Gastrocnemius medialis (tissue), 4 donors: ENCODE measurements around the gene MRTFA.

Source experiments
- POLR2A ChIP-seq, 2 donors: fragments of 450-650 bp; IDR thresholded peaks; one replicate each; pipeline ENCODE4 v1.6.1; 2017; ENCODE audit warnings: antibody characterized with exemption in 2 of 2, mild to moderate bottlenecking in 2 of 2, moderate library complexity in 2 of 2
- TF ChIP-seq, protein P1 (sequence below), 5 experiments: fragments of 450-650 bp in 3 of 5; fragments of 200-600 bp in 2 of 5; sonication (generic) in 2 of 5; IDR thresholded peaks in 4 of 5; conservative IDR thresholded peaks in 1 of 5; 1 replicate in 4 of 5; 2 replicates in 1 of 5; pipeline ENCODE4 v1.5.1; 2016 to 2019; ENCODE audit warnings: antibody characterized with exemption in 5 of 5, mild to moderate bottlenecking in 3 of 5, moderate library complexity in 3 of 5

DNA sequence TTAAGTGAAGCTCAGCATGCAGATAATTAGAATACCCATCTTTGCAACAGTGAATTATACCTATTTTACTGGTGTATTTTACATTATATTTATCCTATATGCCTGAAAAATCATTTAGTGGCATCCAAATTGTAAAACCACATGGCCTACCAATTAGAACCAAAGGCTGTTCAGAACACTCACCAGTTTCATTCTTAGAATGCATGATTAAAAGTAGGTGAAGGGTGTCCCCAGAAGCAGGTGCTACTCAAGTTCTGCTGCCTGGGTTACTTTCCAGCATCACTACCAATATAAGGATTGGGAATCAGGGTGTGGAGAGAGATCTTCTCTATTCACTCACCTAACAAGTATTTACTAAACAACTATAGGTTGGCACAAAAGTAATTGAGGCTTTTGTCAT lies 162.8 kb downstream of the MRTFA start:
- TF ChIP-seq, protein P1, sequence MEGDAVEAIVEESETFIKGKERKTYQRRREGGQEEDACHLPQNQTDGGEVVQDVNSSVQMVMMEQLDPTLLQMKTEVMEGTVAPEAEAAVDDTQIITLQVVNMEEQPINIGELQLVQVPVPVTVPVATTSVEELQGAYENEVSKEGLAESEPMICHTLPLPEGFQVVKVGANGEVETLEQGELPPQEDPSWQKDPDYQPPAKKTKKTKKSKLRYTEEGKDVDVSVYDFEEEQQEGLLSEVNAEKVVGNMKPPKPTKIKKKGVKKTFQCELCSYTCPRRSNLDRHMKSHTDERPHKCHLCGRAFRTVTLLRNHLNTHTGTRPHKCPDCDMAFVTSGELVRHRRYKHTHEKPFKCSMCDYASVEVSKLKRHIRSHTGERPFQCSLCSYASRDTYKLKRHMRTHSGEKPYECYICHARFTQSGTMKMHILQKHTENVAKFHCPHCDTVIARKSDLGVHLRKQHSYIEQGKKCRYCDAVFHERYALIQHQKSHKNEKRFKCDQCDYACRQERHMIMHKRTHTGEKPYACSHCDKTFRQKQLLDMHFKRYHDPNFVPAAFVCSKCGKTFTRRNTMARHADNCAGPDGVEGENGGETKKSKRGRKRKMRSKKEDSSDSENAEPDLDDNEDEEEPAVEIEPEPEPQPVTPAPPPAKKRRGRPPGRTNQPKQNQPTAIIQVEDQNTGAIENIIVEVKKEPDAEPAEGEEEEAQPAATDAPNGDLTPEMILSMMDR (IDR thresholded peaks at IDR 0.05 in 4 of 5, conservative IDR thresholded peaks at IDR 0.05 in 1 of 5): no peak
- TF ChIP-seq POLR2A (IDR thresholded peaks at IDR 0.05): no peak
